Caco-2 (cell line): ENCODE data around the gene ZNF182. TPM values are rescaled to one million over a fixed set of nuclear protein-coding genes. Genes with fewer than 3 reads are reported as not detected.
"Not testable (repeated sequence)": the region's sequence is repeated elsewhere in the genome, so short reads cannot be mapped to it uniquely, and the experiment has no call there.

ENCODE experiments used
- BruUV-seq: library from RNA; stranded (reverse); fragments of 400-500 nt; replicated peaks from 2 replicates; lab custom pipeline; 2021; lab: Mats Ljungman, UMichigan
- CTCF ChIA-PET: fragments of 300-600 bp; sonication (Branson Sonifier 250); formaldehyde crosslinking; loops from one replicate; lab custom pipeline; 2022; ENCODE audit warnings: antibody characterized with exemption; lab: Charles Lee
- POLR2A ChIA-PET: fragments of 300-600 bp; sonication (Branson Sonifier 250); formaldehyde crosslinking; loops from one replicate; lab custom pipeline; 2022; ENCODE audit warnings: antibody characterized with exemption; lab: Charles Lee
- DNase-seq, 2 experiments: peaks; one replicate each; pipeline versions ENCODE4 v3.0.0 to v3.0.0-alpha.2; 2020 to 2022
- H3K27me3 ChIP-seq: replicated peaks from 2 replicates; pipeline ENCODE4 v1.6.0; 2011; ENCODE audit warnings: low read length; ENCODE audit not compliant: control insufficient read depth, insufficient read depth
- H3K36me3 ChIP-seq: 2 replicates; pipeline ENCODE4 v1.5.1; 2011; ENCODE audit warnings: low read length; ENCODE audit not compliant: control insufficient read depth, insufficient read depth
- H3K4me1 ChIP-seq: fragments of 250-450 bp; sonication (Bioruptor Pico); 2 replicates; pipeline ENCODE4 v1.5.1; 2020; ENCODE audit warnings: mild to moderate bottlenecking
- H3K4me3 ChIP-seq: 2 replicates; pipeline ENCODE4 v1.5.1; 2011; ENCODE audit warnings: low read depth, mild to moderate bottlenecking, control low read depth, low read length
- H3K9me3 ChIP-seq: fragments of 250-450 bp; sonication (Bioruptor Pico); 2 replicates; pipeline ENCODE4 v1.5.1; 2020; ENCODE audit warnings: mild to moderate bottlenecking, moderate library complexity
- H3K27ac Mint-ChIP-seq: one replicate; pipeline ENCODE4 v1.8.0; 2022; ENCODE audit warnings: mixed read lengths; ENCODE audit not compliant: unreplicated experiment
- H3K27me3 Mint-ChIP-seq: one replicate; pipeline ENCODE4 v1.8.0; 2022; ENCODE audit warnings: mixed read lengths; ENCODE audit not compliant: insufficient read depth, unreplicated experiment
- H3K36me3 Mint-ChIP-seq: one replicate; pipeline ENCODE4 v1.8.0; 2022; ENCODE audit warnings: mild to moderate bottlenecking, mixed read lengths; ENCODE audit not compliant: insufficient read depth, unreplicated experiment
- H3K4me1 Mint-ChIP-seq: one replicate; pipeline ENCODE4 v1.8.0; 2022; ENCODE audit warnings: low read depth, mixed read lengths; ENCODE audit not compliant: unreplicated experiment
- H3K4me3 Mint-ChIP-seq: one replicate; pipeline ENCODE4 v1.8.0; 2022; ENCODE audit warnings: mild to moderate bottlenecking, moderate library complexity, mixed read lengths; ENCODE audit not compliant: unreplicated experiment
- H3K9me3 Mint-ChIP-seq: one replicate; pipeline ENCODE4 v1.8.0; 2022; ENCODE audit warnings: mixed read lengths; ENCODE audit not compliant: unreplicated experiment
- CTCF ChIP-seq, 2 experiments: fragments of 200-600 bp in 1 of 2; IDR thresholded peaks; 1 replicate in 1 of 2; 2 replicates in 1 of 2; pipeline versions ENCODE4 v1.5.1 to v1.8.0; 2011 to 2022; ENCODE audit warnings: antibody characterized with exemption in 1 of 2, control low read depth in 1 of 2, inconsistent platforms in 1 of 2, low read depth in 1 of 2, low read length in 1 of 2, mild to moderate bottlenecking in 1 of 2, moderate library complexity in 1 of 2; ENCODE audit not compliant: insufficient read depth in 1 of 2, severe bottlenecking in 1 of 2, unreplicated experiment in 1 of 2
- intact Hi-C: fragments of 100-400 bp; cut with micrococcal nuclease; formaldehyde crosslinking; loops from one replicate; pipeline ENCODE4 v1.10.0; 2022; ENCODE audit not compliant: unreplicated experiment
- total RNA-seq: library from RNA; stranded (reverse); gene quantifications from 2 replicates; pipeline ENCODE4 v1.2.3, GENCODE V29; 2022

ZNF182 gene
- total RNA-seq, 1 experiment from 2014 or later = 3.9 TPM

- no peak overlapping the region for H3K4me3 Mint-ChIP-seq
- intact Hi-C loops = no loop called here
- ChIA-PET CTCF (no interaction called here), POLR2A (no interaction called here)
- H3K4me1 ChIP-seq = no peaks in the 10 kb centered on the region
- no peaks in the 10 kb centered on the region for H3K4me1 Mint-ChIP-seq
- no peak for DNase-seq
- no peak for TF ChIP-seq CTCF (IDR thresholded peaks at IDR 0.05; ENCODE audit: insufficient read depth in 1 of 2, low read depth in 1 of 2, low read length in 1 of 2, severe bottlenecking in 1 of 2, unreplicated experiment in 1 of 2)
- H3K4me3 ChIP-seq = no peak overlapping the region
- no peaks in the 10 kb centered on the region for H3K27me3 ChIP-seq
- BruUV-seq = no TSS peak
- H3K36me3 ChIP-seq = no peaks in the 10 kb centered on the region
- peaks cover 47% of the 10 kb centered on the region for H3K9me3 Mint-ChIP-seq
- no peaks in the 10 kb centered on the region for H3K9me3 ChIP-seq
- H3K36me3 Mint-ChIP-seq = peaks cover 27% of the 10 kb centered on the region
- H3K27me3 Mint-ChIP-seq = no peaks in the 10 kb centered on the region
- H3K27ac Mint-ChIP-seq = no peak overlapping the region
Observed at GRCh38 chrX:47973235-47973634, 30.6 kb downstream of the ZNF182 start.

DNA sequence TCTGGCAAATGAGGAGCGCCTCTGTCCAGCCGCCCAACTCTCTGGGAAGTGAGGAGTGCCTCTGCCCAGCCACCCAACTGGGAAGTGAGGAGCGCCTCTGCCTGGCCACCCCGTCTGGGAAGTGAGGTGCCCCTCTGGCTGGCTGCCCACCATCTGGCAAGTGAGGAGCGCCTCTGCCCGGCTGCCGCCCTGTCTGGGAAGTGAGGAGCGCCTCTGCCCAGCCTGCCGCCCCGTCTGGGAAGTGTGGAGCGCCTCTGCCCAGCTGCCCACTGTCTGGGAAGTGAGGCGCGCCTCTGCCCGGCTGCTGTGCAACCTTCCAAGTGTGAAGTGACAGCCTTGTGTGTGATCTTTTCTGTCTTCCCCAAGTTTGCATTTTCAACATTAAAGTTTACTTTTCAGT lies 38.3 kb downstream of the ZNF182 start:
- H3K4me1 ChIP-seq, H3K27me3 ChIP-seq, BruUV-seq, H3K9me3 ChIP-seq, DNase-seq, H3K36me3 ChIP-seq, CTCF ChIA-PET, POLR2A ChIA-PET, H3K4me3 Mint-ChIP-seq, H3K36me3 Mint-ChIP-seq, H3K4me1 Mint-ChIP-seq, H3K27ac Mint-ChIP-seq, H3K27me3 Mint-ChIP-seq, H3K4me3 ChIP-seq: not testable (repeated sequence)
- peaks cover 38% of the 10 kb centered on the region for H3K9me3 Mint-ChIP-seq
- intact Hi-C loops = loop anchor here (10.0 kb wide), 1 partner anchor 59 kb away; no protein-coding TSS in a partner anchor

DNA sequence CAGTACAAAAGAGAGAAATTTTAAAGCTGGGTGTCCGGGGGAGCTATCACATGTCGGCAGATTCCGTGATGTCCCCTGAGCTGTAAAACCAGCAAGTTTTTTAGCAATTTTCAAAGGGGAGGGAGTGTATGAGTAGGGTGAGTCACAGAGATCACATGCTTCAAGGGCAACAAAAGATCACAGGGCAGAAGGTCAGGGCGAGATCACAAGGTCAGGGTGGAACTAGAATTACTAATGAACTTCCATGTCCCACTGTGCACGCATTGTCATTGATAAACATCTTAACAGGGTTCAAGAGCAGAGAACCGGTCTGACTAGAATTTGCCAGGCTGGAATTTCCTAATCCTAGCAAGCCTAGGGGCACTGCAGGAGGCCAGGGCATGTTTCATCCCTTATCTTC lies 42.0 kb downstream of the ZNF182 start:
- CTCF ChIA-PET = not testable (repeated sequence)

GRCh38 chrX:47960406-47960805 lies 43.4 kb downstream of the ZNF182 start:
- ChIA-PET POLR2A (no interaction called here), CTCF (no interaction called here)
- Mint-ChIP-seq H3K9me3 (peaks cover 14% of the 10 kb centered on the region), H3K4me3 (no peak overlapping the region), H3K27me3 (no peaks in the 10 kb centered on the region), H3K4me1 (peaks cover 5% of the 10 kb centered on the region), H3K36me3 (no peaks in the 10 kb centered on the region), H3K27ac (no peak overlapping the region)
- Histone ChIP-seq H3K27me3 (no peaks in the 10 kb centered on the region), H3K4me3 (no peak overlapping the region), H3K4me1 (no peaks in the 10 kb centered on the region), H3K36me3 (no peaks in the 10 kb centered on the region), H3K9me3 (no peaks in the 10 kb centered on the region)
- no peak for TF ChIP-seq CTCF (IDR thresholded peaks at IDR 0.05; ENCODE audit: insufficient read depth in 1 of 2, low read depth in 1 of 2, low read length in 1 of 2, severe bottlenecking in 1 of 2, unreplicated experiment in 1 of 2)
- BruUV-seq = no TSS peak
- DNase-seq = no peak
- intact Hi-C loops = loop anchor here (10.0 kb wide), 1 partner anchor 64 kb away; no protein-coding TSS in a partner anchor

More for the DNA sequence above, 42.0 kb downstream of the ZNF182 start:
- POLR2A ChIA-PET, H3K4me3 ChIP-seq, H3K36me3 Mint-ChIP-seq, H3K27me3 Mint-ChIP-seq, H3K36me3 ChIP-seq, BruUV-seq, H3K4me1 Mint-ChIP-seq, H3K27ac Mint-ChIP-seq, H3K4me3 Mint-ChIP-seq, H3K27me3 ChIP-seq, H3K4me1 ChIP-seq, H3K9me3 ChIP-seq: not testable (repeated sequence)
- peaks cover 14% of the 10 kb centered on the region for H3K9me3 Mint-ChIP-seq
- peak in 1 of 2 experiments; percentile 6 for DNase-seq
- intact Hi-C loops = loop anchor here (10.0 kb wide), 1 partner anchor 63 kb away; no protein-coding TSS in a partner anchor
